KMS-11 (cell line): ENCODE data around the gene ACBD3.

Source experiments
- H2AFZ ChIP-seq: fragments of 200-600 bp; sonication (generic); 2 replicates; pipeline ENCODE4 v1.6.1; 2016; ENCODE audit warnings: antibody characterized with exemption, mixed run types, low read depth
- H3K27ac ChIP-seq: fragments of 200-600 bp; sonication (generic); 2 replicates; pipeline ENCODE4 v1.6.1; 2016; ENCODE audit warnings: mild to moderate bottlenecking, mixed run types
- H3K27me3 ChIP-seq: fragments of 200-600 bp; sonication (generic); 2 replicates; pipeline ENCODE4 v1.6.1; 2017; ENCODE audit warnings: mild to moderate bottlenecking, low read depth, mixed run types, moderate library complexity; ENCODE audit not compliant: insufficient read depth
- H3K36me3 ChIP-seq: fragments of 200-600 bp; sonication (generic); 2 replicates; pipeline ENCODE4 v1.6.1; 2017; ENCODE audit warnings: mild to moderate bottlenecking, mixed run types; ENCODE audit not compliant: insufficient read depth
- H3K4me1 ChIP-seq: fragments of 200-600 bp; sonication (generic); 2 replicates; pipeline ENCODE4 v1.6.1; 2016; ENCODE audit warnings: mild to moderate bottlenecking, low read depth, mixed run types; ENCODE audit not compliant: poor library complexity, severe bottlenecking
- H3K4me2 ChIP-seq: fragments of 200-600 bp; sonication (generic); 2 replicates; pipeline ENCODE4 v1.7.0; 2016; ENCODE audit warnings: mild to moderate bottlenecking, mixed run types
- H3K4me3 ChIP-seq: fragments of 200-600 bp; sonication (generic); IDR thresholded peaks from 2 replicates; pipeline ENCODE4 v1.6.1; 2017; ENCODE audit warnings: low read depth, low read length, mixed read lengths; ENCODE audit not compliant: insufficient read depth
- H3K79me2 ChIP-seq: fragments of 200-600 bp; sonication (generic); 2 replicates; pipeline ENCODE4 v1.6.1; 2016; ENCODE audit warnings: low read depth, mixed run types; ENCODE audit not compliant: insufficient read depth
- H3K9ac ChIP-seq: fragments of 200-600 bp; sonication (generic); 2 replicates; pipeline ENCODE4 v1.6.1; 2016; ENCODE audit warnings: mild to moderate bottlenecking, mixed run types
- H4K20me1 ChIP-seq: fragments of 200-600 bp; sonication (generic); 2 replicates; pipeline ENCODE4 v1.6.1; 2016; ENCODE audit warnings: mild to moderate bottlenecking, mixed run types; ENCODE audit not compliant: insufficient read depth
- TF ChIP-seq, protein P1 (sequence below): fragments of 200-600 bp; sonication (generic); conservative IDR thresholded peaks from 2 replicates; pipeline ENCODE4 v1.6.1; 2017; ENCODE audit warnings: low read depth, mild to moderate bottlenecking, antibody characterized with exemption, low read length, moderate library complexity, mixed read lengths

The ACBD3 gene

DNA sequence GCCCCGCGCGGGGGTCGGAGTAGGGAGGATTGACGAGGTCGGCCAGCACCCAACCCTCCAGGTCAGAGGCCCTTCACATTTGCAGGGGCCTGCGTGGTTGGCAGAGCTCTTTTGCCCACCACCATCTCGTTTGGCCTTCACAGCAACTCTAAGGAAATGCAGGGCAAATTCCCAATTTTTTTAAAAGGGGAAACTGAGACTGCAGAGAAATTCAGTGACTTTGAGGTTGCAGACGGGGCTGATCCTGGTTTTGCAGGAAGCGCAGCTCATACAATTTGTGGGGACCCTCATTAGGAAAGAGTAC lies 430 bp upstream of the ACBD3 start:
- Histone ChIP-seq H3K4me2 (peak overlapping the region; percentile 88), H4K20me1 (peaks cover 9% of the 10 kb centered on the region; the same call in 1 of the 2 replicates), H3K9ac (peak overlapping the region; percentile 75), H3K36me3 (0 out of 2 replicates have a peak, but pooled peaks cover 6% of the 10 kb centered on the region), H2AFZ (peak overlapping the region; percentile 95), H3K79me2 (peaks cover 48% of the 10 kb centered on the region), H3K4me3 (peak overlapping the region; percentile 88), H3K27ac (peak overlapping the region; percentile 67), H3K4me1 (peaks cover 37% of the 10 kb centered on the region), H3K27me3 (no peaks in the 10 kb centered on the region)
- TF ChIP-seq, protein P1, sequence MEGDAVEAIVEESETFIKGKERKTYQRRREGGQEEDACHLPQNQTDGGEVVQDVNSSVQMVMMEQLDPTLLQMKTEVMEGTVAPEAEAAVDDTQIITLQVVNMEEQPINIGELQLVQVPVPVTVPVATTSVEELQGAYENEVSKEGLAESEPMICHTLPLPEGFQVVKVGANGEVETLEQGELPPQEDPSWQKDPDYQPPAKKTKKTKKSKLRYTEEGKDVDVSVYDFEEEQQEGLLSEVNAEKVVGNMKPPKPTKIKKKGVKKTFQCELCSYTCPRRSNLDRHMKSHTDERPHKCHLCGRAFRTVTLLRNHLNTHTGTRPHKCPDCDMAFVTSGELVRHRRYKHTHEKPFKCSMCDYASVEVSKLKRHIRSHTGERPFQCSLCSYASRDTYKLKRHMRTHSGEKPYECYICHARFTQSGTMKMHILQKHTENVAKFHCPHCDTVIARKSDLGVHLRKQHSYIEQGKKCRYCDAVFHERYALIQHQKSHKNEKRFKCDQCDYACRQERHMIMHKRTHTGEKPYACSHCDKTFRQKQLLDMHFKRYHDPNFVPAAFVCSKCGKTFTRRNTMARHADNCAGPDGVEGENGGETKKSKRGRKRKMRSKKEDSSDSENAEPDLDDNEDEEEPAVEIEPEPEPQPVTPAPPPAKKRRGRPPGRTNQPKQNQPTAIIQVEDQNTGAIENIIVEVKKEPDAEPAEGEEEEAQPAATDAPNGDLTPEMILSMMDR, result no peak

DNA sequence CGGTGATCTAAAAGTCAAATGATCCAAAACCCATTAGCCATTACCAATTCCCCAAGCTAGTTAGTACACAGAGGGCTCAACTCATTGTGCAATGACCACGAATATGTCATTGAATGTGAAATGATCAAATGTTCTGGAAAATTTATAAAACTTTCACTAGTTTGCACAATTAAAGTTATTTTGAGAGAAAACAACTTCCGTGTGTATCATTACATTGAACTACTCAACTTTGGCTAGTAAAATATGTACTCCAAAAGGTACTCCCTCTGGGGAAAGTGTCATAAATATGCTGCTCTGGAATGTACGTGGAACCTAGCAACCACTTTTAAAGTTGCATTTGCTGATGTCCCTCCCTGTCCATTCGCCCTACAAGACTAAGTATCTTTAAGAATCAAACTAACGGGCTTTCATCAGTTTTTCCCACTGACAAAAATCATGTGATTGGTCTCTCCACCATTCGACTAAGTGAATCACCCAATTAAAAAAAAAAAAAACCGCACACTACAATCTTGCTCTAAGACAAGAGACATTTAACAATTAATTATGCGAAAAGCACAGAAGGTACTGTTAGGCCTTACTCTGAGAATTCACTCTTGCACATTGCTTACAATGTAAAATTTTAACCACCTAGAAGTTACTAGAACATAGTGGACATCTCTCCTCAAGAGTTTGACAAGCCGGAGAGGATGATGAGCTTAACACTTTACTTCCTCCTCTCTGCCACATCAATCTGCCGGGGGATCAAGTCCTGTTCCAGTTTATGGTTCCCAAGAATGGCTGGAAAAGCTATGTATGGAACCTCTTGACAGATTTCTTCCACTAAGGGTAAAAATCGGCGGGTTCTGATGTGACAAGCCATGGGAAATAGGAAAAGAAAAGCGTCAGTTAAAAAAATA lies 1.2 kb downstream of the ACBD3 start:
- H3K27ac ChIP-seq, result peak overlapping the region; percentile 67; the same call in 1 of the 2 replicates
- no peaks in the 10 kb centered on the region for H3K27me3 ChIP-seq
- peak overlapping the region; percentile 75 for H3K9ac ChIP-seq
- TF ChIP-seq, protein P1, result no peak
- peaks cover 9% of the 10 kb centered on the region; the same call in 1 of the 2 replicates for H4K20me1 ChIP-seq
- 0 out of 2 replicates have a peak, but pooled peaks cover 6% of the 10 kb centered on the region for H3K36me3 ChIP-seq
- peaks cover 64% of the 10 kb centered on the region for H3K79me2 ChIP-seq
- peak overlapping the region; percentile 88 for H3K4me2 ChIP-seq
- peaks cover 42% of the 10 kb centered on the region for H3K4me1 ChIP-seq
- peak overlapping the region; percentile 14 for H3K4me3 ChIP-seq
- H2AFZ ChIP-seq, result peak overlapping the region; percentile 95; the same call in 1 of the 2 replicates

DNA sequence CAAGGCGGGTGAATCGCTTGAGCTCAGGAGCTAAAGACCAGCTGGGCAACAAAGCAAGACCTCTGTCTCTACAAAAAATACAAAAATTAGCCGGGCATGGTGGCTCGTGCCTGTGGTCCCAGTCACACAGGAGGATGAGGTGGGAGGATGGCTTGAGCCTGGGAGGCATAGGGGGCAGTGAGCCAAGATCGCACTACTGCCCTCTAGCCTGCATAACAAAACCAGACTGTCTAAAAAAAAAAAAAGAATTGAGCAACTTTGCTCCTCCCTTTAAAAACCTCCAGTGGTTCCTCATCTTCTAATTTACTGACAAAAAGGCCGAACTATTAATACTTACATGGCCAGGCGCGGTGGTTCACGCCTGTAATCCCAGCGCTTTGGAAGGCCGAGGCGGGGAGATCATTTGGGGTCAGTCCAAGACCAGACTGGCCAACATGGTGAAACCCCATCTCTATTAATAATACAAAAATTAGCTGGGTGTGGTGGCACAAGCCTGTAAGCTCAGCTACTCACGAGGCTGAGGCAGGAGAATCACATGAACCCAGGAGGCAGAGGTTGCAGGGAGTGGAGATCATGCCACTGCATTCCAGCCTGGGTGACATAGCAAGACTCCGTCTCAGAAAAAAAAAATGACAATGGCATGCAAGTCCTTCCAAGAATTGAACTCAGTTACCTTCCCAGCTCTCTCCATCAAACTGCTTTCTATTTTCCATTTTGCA lies 4.4 kb downstream of the ACBD3 start:
- Histone ChIP-seq H4K20me1 (peaks cover 9% of the 10 kb centered on the region; the same call in 1 of the 2 replicates), H3K27ac (no peak overlapping the region), H3K36me3 (0 out of 2 replicates have a peak, but pooled peaks cover 6% of the 10 kb centered on the region), H3K4me1 (peaks cover 43% of the 10 kb centered on the region), H3K27me3 (no peaks in the 10 kb centered on the region), H3K4me2 (peak overlapping the region; percentile 8; the same call in 1 of the 2 replicates), H3K9ac (no peak overlapping the region), H3K4me3 (no peak overlapping the region), H2AFZ (no peak overlapping the region), H3K79me2 (peaks cover 96% of the 10 kb centered on the region)
- TF ChIP-seq, protein P1, result no peak; the same call in 1 of the 2 replicates

- TF ChIP-seq, protein P1, result no peak
- H3K9ac ChIP-seq, result no peak overlapping the region
- no peaks in the 10 kb centered on the region for H4K20me1 ChIP-seq
- H3K4me3 ChIP-seq, result no peak overlapping the region
- H3K4me1 ChIP-seq, result peaks cover 30% of the 10 kb centered on the region
- no peak overlapping the region for H3K27ac ChIP-seq
- H3K27me3 ChIP-seq, result no peaks in the 10 kb centered on the region
- no peak overlapping the region for H2AFZ ChIP-seq
- no peaks in the 10 kb centered on the region for H3K36me3 ChIP-seq
- H3K79me2 ChIP-seq, result peaks cover 98% of the 10 kb centered on the region
- no peak overlapping the region for H3K4me2 ChIP-seq
Observed at GRCh38 chr1:226176870-226177269, 9.7 kb downstream of the ACBD3 start.
